ENCODE data around the gene STRN3.
"Not testable (repeated sequence)": the region's sequence is repeated elsewhere in the genome, so short reads cannot be mapped to it uniquely, and the experiment has no call there.

The STRN3 gene

GRCh38 chr14:30921788-30922187 is 104.4 kb downstream of the STRN3 start:
- DNase-seq (ENCODE audit: low spot score) (no peak), FAIRE-seq (no peak)

GRCh38 chr14:30921305-30921704 is 104.9 kb downstream of the STRN3 start:
- no peak for FAIRE-seq

DNA sequence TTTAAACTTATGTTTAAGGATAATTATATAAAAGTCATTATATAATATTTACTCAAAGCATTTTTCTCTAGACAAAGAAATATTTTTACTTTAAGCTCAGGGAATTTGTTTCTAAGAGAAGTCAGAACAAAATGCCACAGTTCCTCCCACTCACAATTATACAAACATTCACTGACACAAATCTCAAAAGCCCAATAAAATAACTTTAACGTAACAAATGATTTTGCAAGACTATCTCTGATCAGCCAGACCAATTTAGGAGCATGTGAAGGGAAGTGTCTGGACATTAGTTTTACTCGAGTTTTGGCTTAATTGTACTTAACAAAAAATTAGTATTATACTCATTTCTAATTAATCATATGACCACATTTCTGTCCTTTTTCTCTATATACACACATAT is 110.6 kb downstream of the STRN3 start:
- no peak for FAIRE-seq
- no peak for DNase-seq (ENCODE audit: low spot score)

More at GRCh38 chr14:30921305-30921704, 104.9 kb downstream of the STRN3 start:
- DNase-seq (ENCODE audit: low spot score), result no peak

- no peak for FAIRE-seq
- no peak for DNase-seq (ENCODE audit: low spot score)
Measured at GRCh38 chr14:30914812-30915211, 111.4 kb downstream of the STRN3 start.

DNA sequence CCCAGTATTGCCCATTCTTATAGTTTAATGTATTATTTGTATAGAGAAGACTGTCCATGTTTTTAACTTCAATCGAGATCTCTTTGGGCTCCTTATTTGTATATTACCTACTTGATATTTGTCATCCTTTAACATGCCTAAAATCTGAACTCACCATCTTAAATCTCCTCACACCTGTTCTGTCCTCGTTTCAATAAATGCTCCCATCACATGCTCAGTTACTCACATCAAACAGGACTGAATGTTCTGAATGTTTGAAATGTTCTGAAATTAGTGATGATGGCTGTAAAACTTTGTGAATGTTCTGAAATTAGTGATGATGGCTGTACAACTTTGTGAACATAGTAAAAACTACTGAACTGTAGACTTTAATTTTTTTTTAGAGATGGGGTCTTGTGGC is 117.4 kb downstream of the STRN3 start:
- DNase-seq (ENCODE audit: low spot score) (no peak), FAIRE-seq (no peak)

DNA sequence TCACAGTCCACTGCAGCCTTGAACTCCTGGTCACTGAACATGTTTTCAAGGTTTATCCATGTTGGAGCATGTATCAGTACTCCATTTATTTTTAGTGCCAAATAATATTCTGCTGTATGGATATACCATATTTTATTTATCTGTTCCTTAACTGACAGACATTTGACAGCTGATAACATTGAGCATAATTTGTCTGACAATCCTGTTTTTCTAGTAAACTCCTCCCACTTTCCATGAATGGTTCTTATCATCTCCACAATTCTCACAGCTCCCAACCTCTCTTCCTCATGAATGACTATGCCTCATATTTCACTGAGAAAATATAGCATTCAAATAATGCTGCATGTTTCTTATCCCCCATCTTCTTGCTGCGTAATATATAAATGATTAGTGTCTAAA is 118.5 kb downstream of the STRN3 start:
- DNase-seq (ENCODE audit: low spot score) (no peak), FAIRE-seq (no peak)

GRCh38 chr14:30906752-30907658 is 119.2 kb downstream of the STRN3 start:
- no peak for FAIRE-seq
- DNase-seq (ENCODE audit: low spot score), result no peak

DNA sequence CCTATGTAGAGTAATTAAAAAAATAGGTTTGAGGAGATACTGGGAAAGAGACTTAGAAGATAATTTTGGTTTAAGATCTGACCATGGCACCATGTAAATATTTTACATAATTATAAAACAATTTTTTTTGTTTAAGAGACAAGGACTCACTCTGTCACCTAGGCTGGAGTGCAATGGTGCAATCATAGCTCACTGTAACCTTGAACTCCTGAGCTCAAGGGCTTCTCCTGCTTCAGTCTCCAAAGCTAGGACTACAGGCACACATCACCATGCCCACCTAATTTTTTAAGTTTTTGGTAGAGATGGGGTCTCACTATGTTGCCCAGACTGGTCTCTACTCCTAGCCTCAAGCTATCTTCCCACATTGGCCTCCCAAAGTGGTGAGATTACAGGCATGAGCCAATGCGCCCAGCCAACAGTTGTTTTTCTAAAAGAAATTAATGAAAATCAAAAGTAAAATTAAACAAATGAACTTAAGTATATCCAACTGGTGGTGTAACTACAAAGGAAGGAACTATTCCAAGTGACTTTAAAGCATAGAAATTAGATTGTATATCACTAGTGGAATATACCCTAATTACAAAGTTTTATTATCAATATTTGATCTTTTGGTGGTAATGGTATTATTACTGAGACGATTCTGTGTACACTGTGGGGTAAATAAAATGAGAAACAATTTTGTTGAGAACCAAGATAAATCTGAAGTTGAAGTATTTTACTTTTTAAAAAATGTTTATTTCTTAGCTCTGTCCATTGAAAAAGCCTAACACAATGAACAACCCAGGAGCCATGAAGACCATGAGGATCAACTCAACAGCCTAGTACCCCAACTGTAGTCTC is 122.7 kb downstream of the STRN3 start:
- no peak for FAIRE-seq
- DNase-seq (ENCODE audit: low spot score), result no peak

- not testable (repeated sequence) for DNase-seq (ENCODE audit: low spot score); FAIRE-seq
Measured at GRCh38 chr14:30897121-30897520, 129.1 kb downstream of the STRN3 start.

GRCh38 chr14:30896435-30896834 is 129.7 kb downstream of the STRN3 start:
- no peak for DNase-seq (ENCODE audit: low spot score)
- no peak for FAIRE-seq

GRCh38 chr14:30894923-30895515 is 131.2 kb downstream of the STRN3 start:
- no peak for FAIRE-seq
- DNase-seq (ENCODE audit: low spot score), result no peak

DNA sequence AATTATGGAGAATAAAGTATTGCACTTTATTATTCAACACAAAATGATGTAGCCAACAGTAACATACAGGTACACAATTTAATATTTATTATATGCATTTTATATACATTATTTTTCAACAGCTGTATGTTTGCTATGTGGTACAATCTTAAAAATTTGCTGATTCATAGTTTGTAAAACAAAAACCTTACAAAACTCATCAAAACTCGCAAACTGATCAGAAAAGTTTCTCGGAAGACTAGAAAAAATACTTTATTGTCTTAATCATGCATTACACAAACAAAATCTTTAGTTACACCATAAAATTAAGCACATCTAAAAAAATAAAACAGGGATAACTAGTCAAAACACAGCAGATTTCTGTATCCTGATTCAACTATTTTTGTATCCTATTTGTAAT is 132.4 kb downstream of the STRN3 start:
- FAIRE-seq (no peak), DNase-seq (ENCODE audit: low spot score) (no peak)

DNA sequence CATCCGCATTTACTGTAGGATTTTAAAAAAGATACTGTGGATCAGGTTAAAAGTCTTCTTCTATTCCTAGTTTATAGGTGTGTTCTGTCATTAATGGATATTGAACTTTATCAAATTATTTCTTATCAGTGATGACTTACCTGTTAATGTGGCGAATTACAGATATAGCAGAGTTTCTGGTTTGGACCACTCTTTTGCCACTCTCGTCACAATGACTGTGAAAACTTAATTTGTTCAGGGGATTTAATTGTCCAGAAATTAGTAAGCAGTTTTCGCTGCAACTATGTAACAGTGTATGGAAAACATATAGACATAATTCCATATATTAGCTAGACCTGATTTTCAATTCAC is 137.0 kb downstream of the STRN3 start:
- DNase-seq (ENCODE audit: low spot score) (no peak), FAIRE-seq (no peak)

DNA sequence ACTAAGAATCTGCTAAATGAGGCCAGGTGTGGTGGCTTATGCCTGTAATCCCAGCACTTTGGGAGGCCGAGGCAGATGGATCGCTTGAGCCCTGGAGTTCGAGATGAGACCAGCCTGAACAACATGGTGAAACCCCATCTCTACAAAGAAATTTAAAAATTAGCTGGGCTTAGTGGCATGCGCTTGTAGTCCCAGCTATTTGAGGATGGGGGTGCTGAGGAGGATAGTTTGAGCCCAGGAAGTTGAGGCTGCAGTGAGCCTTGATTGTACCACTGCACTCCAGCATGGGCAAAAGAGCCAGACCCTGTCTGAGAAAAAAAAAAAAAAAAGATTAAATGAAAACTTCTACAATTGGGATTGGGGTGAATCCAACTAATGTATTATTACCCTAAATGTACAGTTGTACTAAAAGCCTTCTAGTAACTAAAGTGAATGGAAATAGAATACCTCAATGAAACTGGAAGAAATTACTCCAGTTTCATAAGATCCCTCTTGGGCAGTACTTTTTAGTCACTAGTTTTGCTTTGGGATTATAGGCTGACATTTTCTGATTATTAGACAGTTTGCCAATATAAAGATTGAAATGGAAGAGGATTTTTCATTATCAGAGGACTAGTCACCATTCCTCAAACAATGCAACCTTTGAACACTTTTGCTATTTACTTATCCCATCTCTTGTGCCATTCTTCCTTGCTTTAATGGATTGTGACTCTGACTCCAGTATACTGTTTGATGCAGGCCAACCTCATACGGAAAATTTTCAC is 137.5 kb downstream of the STRN3 start:
- DNase-seq (ENCODE audit: low spot score), result no peak
- FAIRE-seq, result no peak

GRCh38 chr14:30885840-30886740 is 140.1 kb downstream of the STRN3 start:
- FAIRE-seq (no peak), DNase-seq (ENCODE audit: low spot score) (no peak)

- no peak for FAIRE-seq
- no peak for DNase-seq (ENCODE audit: low spot score)
Measured at GRCh38 chr14:30884901-30885300, 141.3 kb downstream of the STRN3 start.

- no peak for FAIRE-seq
- no peak for DNase-seq (ENCODE audit: low spot score)
Measured at GRCh38 chr14:30883508-30884294, 142.5 kb downstream of the STRN3 start.

DNA sequence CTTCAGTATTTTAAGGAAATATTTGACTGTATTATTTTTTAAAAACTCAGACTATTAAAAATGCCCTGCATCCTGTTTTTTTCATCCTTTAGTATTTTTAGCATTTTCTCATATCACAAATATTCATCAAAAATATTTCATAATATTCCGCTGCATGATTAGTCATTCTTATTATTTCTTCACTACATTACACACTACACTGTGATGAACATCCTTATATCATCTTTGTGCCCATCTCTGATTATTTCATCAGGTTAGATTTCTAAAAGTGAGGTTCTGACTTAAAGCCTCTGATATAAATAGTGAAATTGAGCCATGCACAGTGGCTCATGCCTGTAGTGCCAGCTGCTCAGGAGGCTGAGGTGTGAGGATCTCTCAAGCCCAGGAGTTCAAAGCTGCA is 143.7 kb downstream of the STRN3 start:
- no peak for DNase-seq (ENCODE audit: low spot score)
- no peak for FAIRE-seq

- no peak for DNase-seq (ENCODE audit: low spot score)
- no peak for FAIRE-seq
Measured at GRCh38 chr14:30876692-30877091, 149.5 kb downstream of the STRN3 start.

GRCh38 chr14:30875788-30876053 is 150.5 kb downstream of the STRN3 start:
- FAIRE-seq (no peak), DNase-seq (ENCODE audit: low spot score) (no peak)

All from urothelium cell line (cell line).